Loucy (cell line): Measurements from ENCODE around the gene ZNF516.

Experiments
- CTCF ChIP-seq: fragments of 200-600 bp; sonication (generic); conservative IDR thresholded peaks from 2 replicates; pipeline ENCODE4 v1.5.1; 2014; ENCODE audit warnings: mild to moderate bottlenecking, antibody characterized with exemption, low read length
- EZH2phosphoT487 ChIP-seq: fragments of 200-600 bp; IDR thresholded peaks from 2 replicates; pipeline ENCODE4 v1.6.1; 2018; ENCODE audit warnings: antibody characterized with exemption, mild to moderate bottlenecking, moderate library complexity, borderline replicate concordance

GRCh38 chr18:76483780-76484179 lies 11.3 kb downstream of the ZNF516 start:
- no peak for TF ChIP-seq CTCF
- no peak for TF ChIP-seq EZH2phosphoT487
